ENCODE measurements around the gene SUV39H1. TPM values are rescaled to one million over a fixed set of nuclear protein-coding genes. Genes with fewer than 3 reads are reported as not detected.
A peak's percentile ranks its signal among the peaks of the same experiment; 100 is the strongest.

SUV39H1 gene
- polyA plus RNA-seq, 2 donors: 5.6 to 5.8 TPM

DNA sequence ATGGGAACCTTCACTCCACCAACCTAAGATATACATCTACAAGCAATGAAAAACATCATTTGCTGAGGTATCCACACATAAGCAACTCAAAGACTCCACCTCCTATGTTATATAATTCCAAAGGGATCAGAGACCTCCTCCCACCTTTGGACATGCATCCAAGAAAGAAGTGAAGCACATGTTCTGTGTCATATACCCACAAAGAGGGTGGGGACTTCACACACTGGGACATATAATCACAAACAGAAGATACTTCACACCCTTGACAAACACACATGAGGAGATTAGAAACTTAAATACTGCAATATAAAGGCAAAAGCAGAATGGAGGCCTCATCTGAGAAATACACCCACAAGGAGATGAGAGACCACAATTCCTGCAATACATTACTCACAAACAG, 25.4 kb downstream of the SUV39H1 start:
- H3K4me1 ChIP-seq (ENCODE audit: control insufficient read depth in 2 of 2, insufficient read depth in 2 of 2, low read length in 1 of 2): no peaks in the 10 kb centered on the region
- H3K4me3 ChIP-seq (ENCODE audit: low read depth in 1 of 2, low read length in 2 of 2): no peak overlapping the region
- H3K27ac ChIP-seq (ENCODE audit: low read depth in 2 of 2, low read length in 1 of 2): no peak overlapping the region
- peaks cover 0 to 2% of the 10 kb centered on the region in 2 donors for H3K27me3 ChIP-seq (ENCODE audit: control insufficient read depth in 1 of 2, insufficient read depth in 2 of 2, low read length in 2 of 2)
- H3K36me3 ChIP-seq (ENCODE audit: control insufficient read depth in 2 of 2, insufficient read depth in 2 of 2, low read length in 1 of 2): no peaks in the 10 kb centered on the region
- no peaks in the 10 kb centered on the region for H3K9me3 ChIP-seq (ENCODE audit: control insufficient read depth in 2 of 2, insufficient read depth in 1 of 2, low read depth in 1 of 2, low read length in 1 of 2)

DNA sequence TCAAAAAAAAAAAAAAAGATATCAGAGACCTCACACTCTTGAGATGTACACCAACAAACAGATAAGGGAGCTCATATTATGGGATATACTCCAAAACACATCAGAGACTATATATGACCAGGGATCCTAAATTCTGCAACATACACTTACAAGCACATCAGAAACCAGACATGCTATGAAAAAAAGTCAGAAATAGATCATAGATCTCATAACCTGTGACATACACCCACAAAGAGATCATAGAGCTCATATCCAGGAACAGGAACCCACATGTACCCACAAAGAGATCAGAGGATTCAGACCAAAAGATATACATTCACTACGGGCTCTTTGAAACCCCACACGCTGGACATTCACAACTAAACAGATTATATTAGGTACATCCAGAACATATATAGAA, 30.1 kb downstream of the SUV39H1 start:
- WGBS, 2 donors: 85 to 86% methylated on average over 2 of the region's 2 CpGs
- H3K27me3 ChIP-seq (ENCODE audit: control insufficient read depth in 1 of 2, insufficient read depth in 2 of 2, low read length in 2 of 2): peaks cover 0 to 8% of the 10 kb centered on the region in 2 donors
- H3K4me3 ChIP-seq (ENCODE audit: low read depth in 1 of 2, low read length in 2 of 2): no peak overlapping the region

DNA sequence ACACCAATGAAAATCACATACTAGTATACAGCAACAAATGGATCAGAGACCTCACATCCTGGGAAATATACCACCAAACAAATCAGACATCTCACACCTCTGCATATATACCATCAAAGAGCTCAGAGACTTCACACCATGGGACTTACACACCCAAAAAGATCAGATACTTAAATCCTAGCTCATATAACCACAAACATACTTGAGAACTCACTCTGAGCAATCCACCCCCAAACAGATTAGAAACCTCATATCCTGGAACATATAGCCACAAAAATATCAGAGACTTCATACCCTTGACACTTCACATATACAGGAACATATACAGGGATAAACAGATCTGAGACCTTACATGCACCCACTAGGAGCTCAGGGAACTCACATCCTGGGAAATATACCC, 32.1 kb downstream of the SUV39H1 start:
- Histone ChIP-seq H3K27ac (ENCODE audit: low read depth in 2 of 2, low read length in 1 of 2) (no peak overlapping the region), H3K4me3 (ENCODE audit: low read depth in 1 of 2, low read length in 2 of 2) (no peak overlapping the region), H3K4me1 (ENCODE audit: control insufficient read depth in 2 of 2, insufficient read depth in 2 of 2, low read length in 1 of 2) (no peaks in the 10 kb centered on the region), H3K9me3 (ENCODE audit: control insufficient read depth in 2 of 2, insufficient read depth in 1 of 2, low read depth in 1 of 2, low read length in 1 of 2) (no peaks in the 10 kb centered on the region), H3K27me3 (ENCODE audit: control insufficient read depth in 1 of 2, insufficient read depth in 2 of 2, low read length in 2 of 2) (peaks cover 0 to 8% of the 10 kb centered on the region in 2 donors), H3K36me3 (ENCODE audit: control insufficient read depth in 2 of 2, insufficient read depth in 2 of 2, low read length in 1 of 2) (no peaks in the 10 kb centered on the region)

More for the DNA sequence above, 30.1 kb downstream of the SUV39H1 start:
- Histone ChIP-seq H3K27ac (ENCODE audit: low read depth in 2 of 2, low read length in 1 of 2) (no peak overlapping the region), H3K36me3 (ENCODE audit: control insufficient read depth in 2 of 2, insufficient read depth in 2 of 2, low read length in 1 of 2) (no peaks in the 10 kb centered on the region), H3K9me3 (ENCODE audit: control insufficient read depth in 2 of 2, insufficient read depth in 1 of 2, low read depth in 1 of 2, low read length in 1 of 2) (no peaks in the 10 kb centered on the region), H3K4me1 (ENCODE audit: control insufficient read depth in 2 of 2, insufficient read depth in 2 of 2, low read length in 1 of 2) (no peaks in the 10 kb centered on the region)

DNA sequence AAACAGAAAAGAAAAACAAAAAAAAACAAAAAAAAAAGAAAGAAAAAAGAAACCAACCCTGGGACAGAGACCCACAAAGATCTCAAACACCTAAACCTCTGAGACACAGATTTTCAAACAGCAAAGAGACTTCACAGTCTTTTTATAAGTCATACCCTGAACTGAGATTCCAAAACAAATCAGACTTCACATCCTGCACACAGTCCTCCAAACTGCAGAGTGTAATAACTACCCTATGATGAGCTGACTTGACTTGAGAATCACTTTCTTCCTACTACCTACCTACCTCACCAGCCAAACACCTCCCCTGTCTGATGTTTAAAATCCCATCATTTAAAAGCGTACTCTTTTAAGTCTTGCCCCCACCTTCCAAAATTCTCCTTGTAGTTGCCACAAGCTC, 39.8 kb downstream of the SUV39H1 start:
- Histone ChIP-seq H3K4me3 (ENCODE audit: low read depth in 1 of 2, low read length in 2 of 2) (no peak overlapping the region), H3K4me1 (ENCODE audit: control insufficient read depth in 2 of 2, insufficient read depth in 2 of 2, low read length in 1 of 2) (peaks cover 0 to 2% of the 10 kb centered on the region in 2 donors), H3K36me3 (ENCODE audit: control insufficient read depth in 2 of 2, insufficient read depth in 2 of 2, low read length in 1 of 2) (no peaks in the 10 kb centered on the region), H3K9me3 (ENCODE audit: control insufficient read depth in 2 of 2, insufficient read depth in 1 of 2, low read depth in 1 of 2, low read length in 1 of 2) (no peaks in the 10 kb centered on the region), H3K27ac (ENCODE audit: low read depth in 2 of 2, low read length in 1 of 2) (no peak overlapping the region), H3K27me3 (ENCODE audit: control insufficient read depth in 1 of 2, insufficient read depth in 2 of 2, low read length in 2 of 2) (no peaks in the 10 kb centered on the region)
- WGBS, 2 donors: 70 to 79% methylated on average over 1 of the region's 1 CpG

DNA sequence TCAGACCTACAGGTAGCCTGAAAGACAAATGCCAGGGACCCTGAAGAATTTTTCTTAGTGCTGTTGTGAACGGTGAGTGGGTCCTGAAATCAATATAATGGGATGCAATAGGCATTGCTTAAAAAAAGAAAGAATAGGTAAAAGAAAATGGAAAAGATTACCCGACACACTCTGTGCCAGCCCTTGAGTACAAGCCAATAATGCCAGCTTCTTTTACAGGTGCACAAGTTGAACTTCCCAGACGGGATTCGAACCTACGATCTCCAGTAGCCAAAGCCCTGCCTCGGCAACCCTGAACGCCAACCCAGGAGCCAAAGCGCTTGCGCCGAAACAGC, 40.3 kb downstream of the SUV39H1 start:
- H3K27me3 ChIP-seq (ENCODE audit: control insufficient read depth in 1 of 2, insufficient read depth in 2 of 2, low read length in 2 of 2): no peaks in the 10 kb centered on the region
- 9 to 45% methylated on average over 10 of the region's 10 CpGs for WGBS, 2 donors
- no peaks in the 10 kb centered on the region for H3K9me3 ChIP-seq (ENCODE audit: control insufficient read depth in 2 of 2, insufficient read depth in 1 of 2, low read depth in 1 of 2, low read length in 1 of 2)
- H3K4me1 ChIP-seq (ENCODE audit: control insufficient read depth in 2 of 2, insufficient read depth in 2 of 2, low read length in 1 of 2): peaks cover 0 to 2% of the 10 kb centered on the region in 2 donors
- no peaks in the 10 kb centered on the region for H3K36me3 ChIP-seq (ENCODE audit: control insufficient read depth in 2 of 2, insufficient read depth in 2 of 2, low read length in 1 of 2)
- peak overlapping the region in 1 of 2 donors; percentile 51 for H3K4me3 ChIP-seq (ENCODE audit: low read depth in 1 of 2, low read length in 2 of 2)
- peak overlapping the region in 1 of 2 donors; percentile 7 for H3K27ac ChIP-seq (ENCODE audit: low read depth in 2 of 2, low read length in 1 of 2)

DNA sequence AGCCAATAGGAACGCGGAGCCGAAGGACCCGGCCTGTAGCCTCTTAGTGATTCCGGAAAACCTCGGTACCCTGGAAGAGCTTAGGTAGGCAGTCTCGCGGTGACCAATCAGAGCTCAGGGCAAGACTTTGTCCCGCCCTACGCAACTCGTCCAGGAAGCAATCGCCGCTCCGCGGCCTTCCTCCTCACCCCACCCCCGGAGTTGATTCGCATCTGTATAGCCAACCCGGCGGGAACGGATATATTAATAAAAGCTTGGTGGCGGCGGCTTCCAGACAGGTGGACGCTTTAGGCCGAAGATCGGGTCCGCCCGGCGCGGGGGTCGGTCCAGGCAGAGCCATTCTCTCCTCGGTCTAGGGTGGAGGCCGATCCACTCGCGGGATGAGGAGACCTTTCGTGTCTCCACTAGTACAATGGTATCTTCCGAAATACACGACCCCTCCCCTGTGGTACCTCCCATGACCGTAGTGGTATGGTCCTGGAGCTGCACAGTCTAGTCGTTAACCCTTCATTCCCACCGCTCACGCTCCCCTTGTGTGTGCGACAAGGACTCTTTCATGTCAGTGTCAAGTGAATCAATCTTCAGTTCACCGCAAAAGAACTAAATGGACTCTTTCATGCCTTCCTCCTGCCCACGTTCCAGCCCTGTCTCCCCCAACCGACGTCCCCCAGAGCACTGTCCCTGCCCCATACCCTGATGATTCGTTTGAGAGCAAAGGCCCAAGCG, 40.8 kb downstream of the SUV39H1 start:
- H3K9me3 ChIP-seq (ENCODE audit: control insufficient read depth in 2 of 2, insufficient read depth in 1 of 2, low read depth in 1 of 2, low read length in 1 of 2): no peaks in the 10 kb centered on the region
- H3K4me1 ChIP-seq (ENCODE audit: control insufficient read depth in 2 of 2, insufficient read depth in 2 of 2, low read length in 1 of 2): peaks cover 0 to 2% of the 10 kb centered on the region in 2 donors
- no peaks in the 10 kb centered on the region for H3K27me3 ChIP-seq (ENCODE audit: control insufficient read depth in 1 of 2, insufficient read depth in 2 of 2, low read length in 2 of 2)
- H3K36me3 ChIP-seq (ENCODE audit: control insufficient read depth in 2 of 2, insufficient read depth in 2 of 2, low read length in 1 of 2): no peaks in the 10 kb centered on the region
- 0 to 35% methylated on average over 48 of the region's 48 CpGs for WGBS, 2 donors
- H3K4me3 ChIP-seq (ENCODE audit: low read depth in 1 of 2, low read length in 2 of 2): peak overlapping the region; percentile 51 to 59
- H3K27ac ChIP-seq (ENCODE audit: low read depth in 2 of 2, low read length in 1 of 2): peak overlapping the region; percentile 88 to 96

DNA sequence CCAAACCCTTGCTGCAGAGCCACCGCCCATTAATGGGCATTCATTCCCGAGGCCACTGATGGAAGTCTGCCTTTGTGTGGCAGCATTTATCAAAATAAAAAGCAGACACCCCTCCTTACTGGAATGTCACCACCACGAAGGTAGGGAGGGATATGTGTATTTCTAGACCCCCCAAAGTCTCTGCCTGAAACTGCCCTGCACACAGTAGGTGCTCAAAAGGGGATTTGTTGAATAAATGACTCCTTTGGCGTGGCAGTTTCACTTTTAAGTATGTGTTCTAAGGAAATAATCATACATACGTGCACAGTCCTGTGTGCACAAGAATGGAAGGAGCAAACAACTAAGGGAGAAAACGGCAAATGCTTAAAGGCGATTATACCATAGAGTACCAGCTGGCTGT, 41.4 kb downstream of the SUV39H1 start:
- 42 to 49% methylated on average over 7 of the region's 7 CpGs for WGBS, 2 donors
- Histone ChIP-seq H3K36me3 (ENCODE audit: control insufficient read depth in 2 of 2, insufficient read depth in 2 of 2, low read length in 1 of 2) (no peaks in the 10 kb centered on the region), H3K4me3 (ENCODE audit: low read depth in 1 of 2, low read length in 2 of 2) (peak overlapping the region; percentile 51 to 59), H3K27ac (ENCODE audit: low read depth in 2 of 2, low read length in 1 of 2) (peak overlapping the region; percentile 88 to 96), H3K4me1 (ENCODE audit: control insufficient read depth in 2 of 2, insufficient read depth in 2 of 2, low read length in 1 of 2) (peaks cover 0 to 2% of the 10 kb centered on the region in 2 donors), H3K27me3 (ENCODE audit: control insufficient read depth in 1 of 2, insufficient read depth in 2 of 2, low read length in 2 of 2) (no peaks in the 10 kb centered on the region), H3K9me3 (ENCODE audit: control insufficient read depth in 2 of 2, insufficient read depth in 1 of 2, low read depth in 1 of 2, low read length in 1 of 2) (no peaks in the 10 kb centered on the region)

DNA sequence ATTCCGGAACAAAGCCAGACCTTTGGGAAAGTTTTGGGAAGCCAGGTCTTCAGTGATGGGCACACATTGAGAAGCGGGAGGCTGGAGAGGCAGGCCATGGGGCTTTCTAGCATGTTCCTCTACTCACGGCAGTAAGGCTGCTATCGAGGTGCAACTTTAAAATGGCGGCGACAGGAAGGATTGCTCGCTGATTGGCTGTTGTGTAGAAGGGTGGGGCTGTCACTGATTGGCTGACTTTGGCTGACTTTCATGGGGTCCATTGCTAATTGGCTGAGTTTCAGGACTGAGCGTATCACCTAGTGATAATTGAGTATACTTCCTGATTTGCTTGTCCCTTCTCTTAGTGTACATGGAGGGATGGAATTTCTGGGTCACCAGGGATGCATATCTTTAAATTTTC, 45.3 kb downstream of the SUV39H1 start:
- no peaks in the 10 kb centered on the region for H3K36me3 ChIP-seq (ENCODE audit: control insufficient read depth in 2 of 2, insufficient read depth in 2 of 2, low read length in 1 of 2)
- H3K9me3 ChIP-seq (ENCODE audit: control insufficient read depth in 2 of 2, insufficient read depth in 1 of 2, low read depth in 1 of 2, low read length in 1 of 2): no peaks in the 10 kb centered on the region
- 94 to 95% methylated on average over 8 of the region's 8 CpGs for WGBS, 2 donors
- no peak overlapping the region for H3K27ac ChIP-seq (ENCODE audit: low read depth in 2 of 2, low read length in 1 of 2)
- H3K4me3 ChIP-seq (ENCODE audit: low read depth in 1 of 2, low read length in 2 of 2): no peak overlapping the region
- peaks cover 0 to 2% of the 10 kb centered on the region in 2 donors for H3K4me1 ChIP-seq (ENCODE audit: control insufficient read depth in 2 of 2, insufficient read depth in 2 of 2, low read length in 1 of 2)
- no peaks in the 10 kb centered on the region for H3K27me3 ChIP-seq (ENCODE audit: control insufficient read depth in 1 of 2, insufficient read depth in 2 of 2, low read length in 2 of 2)

DNA sequence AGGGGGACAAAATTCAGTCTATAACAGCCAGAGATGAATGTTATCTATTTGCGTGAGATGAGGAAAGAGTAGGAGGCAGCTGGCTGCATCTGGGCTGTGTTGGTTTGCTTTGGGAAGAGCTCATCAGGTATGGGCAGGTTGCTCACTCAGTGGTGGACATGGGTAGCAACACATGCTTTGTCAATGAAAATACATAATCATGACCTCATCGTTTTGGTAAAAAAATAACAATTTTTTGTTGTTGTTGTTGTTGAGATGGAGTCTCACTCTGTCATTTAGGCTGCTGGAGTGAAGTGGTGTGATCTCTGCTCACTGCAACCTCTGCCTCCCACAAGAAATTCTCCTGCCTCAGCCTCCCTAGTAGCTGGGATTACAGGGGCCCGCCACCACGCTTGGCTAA, 48.7 kb downstream of the SUV39H1 start:
- Histone ChIP-seq H3K9me3 (ENCODE audit: control insufficient read depth in 2 of 2, insufficient read depth in 1 of 2, low read depth in 1 of 2, low read length in 1 of 2) (no peaks in the 10 kb centered on the region), H3K4me1 (ENCODE audit: control insufficient read depth in 2 of 2, insufficient read depth in 2 of 2, low read length in 1 of 2) (no peaks in the 10 kb centered on the region), H3K27ac (ENCODE audit: low read depth in 2 of 2, low read length in 1 of 2) (no peak overlapping the region), H3K27me3 (ENCODE audit: control insufficient read depth in 1 of 2, insufficient read depth in 2 of 2, low read length in 2 of 2) (no peaks in the 10 kb centered on the region), H3K36me3 (ENCODE audit: control insufficient read depth in 2 of 2, insufficient read depth in 2 of 2, low read length in 1 of 2) (no peaks in the 10 kb centered on the region), H3K4me3 (ENCODE audit: low read depth in 1 of 2, low read length in 2 of 2) (no peak overlapping the region)
- WGBS, 2 donors: 91 to 92% methylated on average over 4 of the region's 4 CpGs

DNA sequence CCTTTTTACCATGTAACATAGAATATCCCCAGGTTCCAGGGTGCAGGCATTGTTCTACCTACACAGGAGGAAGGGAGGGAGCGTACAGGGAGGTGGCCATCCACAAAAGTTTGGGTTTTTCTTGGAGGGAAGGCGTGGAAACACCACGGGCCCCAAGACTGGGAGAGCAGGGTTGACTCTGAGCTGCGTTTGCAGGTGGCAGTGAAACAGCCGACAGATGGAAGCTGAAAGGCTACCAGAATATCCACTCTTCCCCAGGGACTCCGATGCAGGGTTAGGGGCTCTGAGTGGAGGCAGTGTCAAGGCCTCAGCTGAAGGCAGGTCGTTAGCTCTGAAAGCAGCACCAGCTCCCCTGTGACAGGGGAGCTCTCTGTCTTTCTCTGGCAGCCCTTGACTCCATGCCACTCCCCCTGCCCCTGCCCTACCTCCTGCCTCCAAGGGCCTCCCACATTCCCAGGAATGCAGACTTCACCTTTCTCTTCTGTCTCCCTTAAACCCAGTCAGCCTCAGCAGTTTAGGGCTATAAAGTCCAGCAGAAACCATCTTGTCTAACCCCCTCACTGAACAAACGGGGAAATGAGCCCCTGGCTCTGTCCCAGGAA, 51.0 kb downstream of the SUV39H1 start:
- Histone ChIP-seq H3K27ac (ENCODE audit: low read depth in 2 of 2, low read length in 1 of 2) (no peak overlapping the region), H3K36me3 (ENCODE audit: control insufficient read depth in 2 of 2, insufficient read depth in 2 of 2, low read length in 1 of 2) (no peaks in the 10 kb centered on the region), H3K27me3 (ENCODE audit: control insufficient read depth in 1 of 2, insufficient read depth in 2 of 2, low read length in 2 of 2) (no peaks in the 10 kb centered on the region), H3K4me1 (ENCODE audit: control insufficient read depth in 2 of 2, insufficient read depth in 2 of 2, low read length in 1 of 2) (no peaks in the 10 kb centered on the region), H3K4me3 (ENCODE audit: low read depth in 1 of 2, low read length in 2 of 2) (no peak overlapping the region), H3K9me3 (ENCODE audit: control insufficient read depth in 2 of 2, insufficient read depth in 1 of 2, low read depth in 1 of 2, low read length in 1 of 2) (no peaks in the 10 kb centered on the region)
- WGBS, 2 donors: 61 to 68% methylated on average over 8 of the region's 8 CpGs
